Measurements from ENCODE around the gene HBA2. TPM values are rescaled to one million over a fixed set of nuclear protein-coding genes. Genes with fewer than 3 reads are reported as not detected.

The HBA2 gene
- total and polyA plus RNA-seq, 2 of the 4 experiments (the other 2 are of a cell fraction): not detected

GRCh38 chr16:143456-143855 lies 29.2 kb upstream of the HBA2 start:
- no peak overlapping the region for H3K4me2 ChIP-seq (ENCODE audit: low read depth, low read length)
- no peak overlapping the region for H3K4ac ChIP-seq (ENCODE audit: low read depth, low read length)
- ChIA-PET POLR2A (ENCODE audit: unreplicated experiment) (no interaction called here), CTCF (no interaction called here)
- no peak overlapping the region for H2BK5ac ChIP-seq (ENCODE audit: low read depth, low read length, poor library complexity, severe bottlenecking)
- no peak overlapping the region for H4K5ac ChIP-seq (ENCODE audit: low read depth, low read length)
- no peaks in the 10 kb centered on the region for H4K20me1 ChIP-seq (ENCODE audit: insufficient read depth, low read length)
- no peaks in the 10 kb centered on the region for H3K9me1 ChIP-seq (ENCODE audit: insufficient read depth, low read length)
- H3K14ac ChIP-seq (replicated peaks; ENCODE audit: low read depth, low read length): no peak overlapping the region
- H2AK9ac ChIP-seq (replicated peaks; ENCODE audit: low read depth, low read length, poor library complexity): peak overlapping the region; percentile 61
- BruUV-seq (replicated peaks): no TSS peak
- peak overlapping the region; percentile 71 for H2AFZ ChIP-seq (replicated peaks; ENCODE audit: low read length, poor library complexity)
- intact Hi-C loops (cut with micrococcal nuclease): no loop called here
- no peak overlapping the region for H2AK5ac ChIP-seq (ENCODE audit: low read depth, low read length)
- WGBS, 2 experiments (ENCODE audit: extremely low coverage in 2 of 2, insufficient read length in 1 of 2): 49% methylated on average over 4 of the region's 6 CpGs; no CpG with 5 or more reads in 1 of the 2 experiments
- no peak overlapping the region for H3K4me3 ChIP-seq (ENCODE audit: insufficient read depth, low read depth, low read length)
- no peak overlapping the region for H2BK120ac ChIP-seq (ENCODE audit: low read depth, low read length)
- no peak for DNase-seq
- ATAC-seq (ENCODE audit: low read depth): peak; percentile 44
- H3K27ac ChIP-seq (ENCODE audit: insufficient read depth, low read length): no peak overlapping the region
- H3K4me1 ChIP-seq (ENCODE audit: control insufficient read depth, insufficient read depth, low read length): no peaks in the 10 kb centered on the region; the same call in 1 of the 2 replicates
- 0 out of 4 replicates have a peak overlapping the region, but pooled peaks of 1 of the 2 experiments have one; percentile 11 for H4K8ac ChIP-seq (ENCODE audit: low read depth in 2 of 2, low read length in 2 of 2)
- TF ChIP-seq RFX5 (IDR thresholded peaks at IDR 0.05; ENCODE audit: low read depth, low read length): no peak
- no peak for TF ChIP-seq MAZ (IDR thresholded peaks at IDR 0.05; ENCODE audit: borderline replicate concordance, low read depth, low read length)
- no peak for TF ChIP-seq RAD21 (IDR thresholded peaks at IDR 0.05; ENCODE audit: low read length)
- no peak overlapping the region for H3K9ac ChIP-seq (ENCODE audit: low read depth, low read length)
- H2BK20ac ChIP-seq (ENCODE audit: low read depth, low read length): no peak overlapping the region
- no peak overlapping the region for H3K56ac ChIP-seq (ENCODE audit: extremely low read depth, insufficient read depth, low read length)
- dilution Hi-C loops (cut with HindIII; ENCODE audit: low sequenced_read_pairs, unreplicated experiment): no loop called here
- no peaks in the 10 kb centered on the region for H3K36me3 ChIP-seq (ENCODE audit: control insufficient read depth, insufficient read depth, low read length)
- H3K18ac ChIP-seq (ENCODE audit: low read depth, low read length): no peak overlapping the region
- H3K9me3 ChIP-seq (ENCODE audit: control insufficient read depth, insufficient read depth, low read length): no peaks in the 10 kb centered on the region
- H3K27me3 ChIP-seq (ENCODE audit: control insufficient read depth, insufficient read depth, low read length): no peaks in the 10 kb centered on the region
- H3K23ac ChIP-seq (ENCODE audit: low read depth, low read length): no peak overlapping the region
- no peak overlapping the region for H4K91ac ChIP-seq (ENCODE audit: insufficient read depth, low read depth, low read length)
- no peaks in the 10 kb centered on the region for H3K79me1 ChIP-seq (ENCODE audit: low read depth in 1 of 2, low read length in 2 of 2)
- in situ Hi-C loops (cut with MboI; ENCODE audit: low sequenced_read_pairs): no loop called here
- no peak overlapping the region for H2BK15ac ChIP-seq (ENCODE audit: low read depth, low read length)
